Renal pelvis (tissue), 4 donors: Measurements from ENCODE around the gene ZBTB46. TPM values are rescaled to one million over a fixed set of nuclear protein-coding genes. Genes with fewer than 3 reads are reported as not detected.
A peak's percentile ranks its signal among the peaks of the same experiment; 100 is the strongest.

Experiments used
- DNase-seq: peaks from one replicate; pipeline ENCODE4 v3.0.0-alpha.2; 2013
- polyA plus RNA-seq, 3 donors: library from polyadenylated mRNA; unstranded; fragments of 120-200 nt; gene quantifications; one replicate each; pipeline ENCODE4 v1.2.1, GENCODE V29; 2013; ENCODE audit not compliant: insufficient read length in 3 of 3

The ZBTB46 gene
- polyA plus RNA-seq, 3 donors: 16.8 to 23.5 (median 19.5) TPM

- peak; percentile 81 for DNase-seq
These were observed 15.2 kb upstream of the ZBTB46 start for GRCh38 chr20:63846128-63846771.

DNA sequence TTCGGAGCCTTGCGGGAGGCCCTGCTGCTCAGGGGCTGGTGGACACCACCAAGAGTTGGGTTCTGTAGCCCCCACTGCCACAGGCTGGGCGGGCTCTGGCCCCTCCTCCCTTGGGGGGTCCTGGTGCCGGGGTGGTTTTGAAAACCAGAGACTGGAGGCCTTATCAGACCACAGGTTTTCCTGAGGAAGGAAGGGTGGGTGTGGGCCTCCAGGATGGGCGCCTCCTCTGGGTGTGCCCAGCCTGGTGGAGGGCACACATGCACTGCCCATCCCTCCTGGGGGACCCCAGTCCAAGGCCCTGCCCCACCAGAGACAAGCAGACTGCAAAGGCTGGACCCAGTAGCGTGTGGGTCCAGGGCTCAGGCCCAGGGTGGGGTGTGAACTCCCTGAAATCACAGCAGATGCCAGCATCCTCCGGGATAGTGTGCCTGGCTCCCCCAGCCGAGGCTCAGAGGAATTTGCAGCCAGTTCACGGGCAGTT, 13.5 kb upstream of the ZBTB46 start:
- DNase-seq: no peak

DNA sequence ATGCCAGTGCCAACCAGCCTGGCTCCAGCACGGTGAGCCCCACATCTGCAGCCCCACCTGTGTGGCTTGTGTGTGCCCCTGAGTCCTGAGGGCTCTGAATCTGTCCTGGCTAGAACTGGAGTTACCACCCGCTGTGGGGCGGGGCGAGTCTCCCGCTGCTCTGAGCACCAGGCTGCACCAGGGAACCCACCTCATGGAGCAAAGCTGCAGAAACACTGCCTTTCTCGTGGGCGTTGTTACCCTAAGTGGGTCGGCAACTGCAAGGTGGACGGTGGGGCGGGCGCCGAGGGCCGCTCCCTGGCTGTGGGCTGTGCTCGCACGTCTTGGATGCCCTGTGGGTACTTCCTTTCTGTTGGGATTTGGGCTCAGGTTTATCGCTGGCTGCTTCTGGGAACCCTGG, 12.7 kb upstream of the ZBTB46 start:
- no peak for DNase-seq

GRCh38 chr20:63843222-63843621, 12.2 kb upstream of the ZBTB46 start:
- no peak for DNase-seq

- no peak for DNase-seq
These were observed 11.2 kb upstream of the ZBTB46 start for GRCh38 chr20:63842258-63842657.

GRCh38 chr20:63840405-63840828, 9.4 kb upstream of the ZBTB46 start:
- DNase-seq: no peak

- DNase-seq: no peak
These were observed 8.6 kb upstream of the ZBTB46 start for GRCh38 chr20:63839620-63840019.

DNA sequence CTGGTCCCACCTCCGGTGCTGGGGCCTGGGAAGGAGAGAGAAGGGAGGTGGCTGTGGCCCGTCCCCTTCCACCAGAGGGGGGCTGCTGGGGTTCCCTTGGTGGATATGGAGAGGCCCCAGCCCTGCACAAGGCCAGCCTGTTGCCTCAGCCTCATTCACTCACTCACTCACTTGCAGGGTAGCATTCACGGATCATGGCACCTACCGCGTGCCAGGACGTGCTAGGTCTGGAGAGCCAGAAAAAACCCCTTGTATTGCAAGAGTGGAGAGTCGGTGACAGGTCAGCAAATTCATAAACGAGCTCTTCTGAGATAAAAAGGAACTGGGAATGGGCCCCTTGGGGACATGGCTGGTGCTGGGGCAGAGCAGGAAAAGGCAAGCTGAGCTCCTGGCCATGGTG, 6.4 kb upstream of the ZBTB46 start:
- no peak for DNase-seq

DNA sequence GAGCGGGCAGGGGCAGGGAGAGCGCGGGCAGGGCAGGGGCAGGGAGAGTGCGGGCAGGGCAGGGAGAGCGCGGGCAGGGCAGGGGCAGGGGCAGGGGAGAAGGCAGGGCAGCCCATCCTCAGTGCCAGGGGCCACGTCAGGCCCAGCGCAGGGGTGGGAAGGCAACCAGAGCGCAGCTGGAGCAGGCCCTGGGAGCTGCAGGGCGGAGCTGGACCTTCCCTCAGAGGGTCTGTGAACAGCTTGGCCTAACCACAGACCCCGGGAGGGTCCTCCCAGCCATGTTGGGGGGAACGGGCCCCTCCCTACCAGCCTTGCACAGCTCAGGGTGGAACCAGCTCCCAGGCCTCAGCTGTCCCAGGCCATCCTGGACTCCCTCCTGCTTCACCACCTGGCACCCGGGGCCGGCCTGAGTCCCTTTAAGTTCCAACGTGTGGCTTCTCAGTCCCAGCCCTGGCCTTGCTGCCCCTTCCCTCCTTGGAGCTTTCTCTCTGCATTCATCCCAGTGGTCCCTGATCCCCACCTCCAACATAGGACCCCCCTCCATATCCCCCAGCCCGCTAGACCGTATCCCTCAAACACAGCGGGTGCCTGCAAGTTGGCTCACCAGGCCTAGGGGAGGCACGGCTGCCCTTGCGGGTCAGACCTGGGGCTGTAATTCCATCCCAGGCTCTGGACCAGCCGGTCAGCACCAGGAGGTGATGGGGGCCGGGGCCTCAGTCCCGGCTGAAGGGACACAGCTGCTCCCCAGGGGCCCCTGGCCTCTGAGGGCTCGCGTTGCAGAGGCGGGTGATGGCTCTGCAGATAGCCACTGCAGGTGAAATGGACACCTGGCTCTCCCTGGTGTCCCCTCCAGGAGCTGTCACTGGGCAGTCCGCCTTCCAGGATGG, 5.6 kb upstream of the ZBTB46 start:
- DNase-seq: no peak

DNA sequence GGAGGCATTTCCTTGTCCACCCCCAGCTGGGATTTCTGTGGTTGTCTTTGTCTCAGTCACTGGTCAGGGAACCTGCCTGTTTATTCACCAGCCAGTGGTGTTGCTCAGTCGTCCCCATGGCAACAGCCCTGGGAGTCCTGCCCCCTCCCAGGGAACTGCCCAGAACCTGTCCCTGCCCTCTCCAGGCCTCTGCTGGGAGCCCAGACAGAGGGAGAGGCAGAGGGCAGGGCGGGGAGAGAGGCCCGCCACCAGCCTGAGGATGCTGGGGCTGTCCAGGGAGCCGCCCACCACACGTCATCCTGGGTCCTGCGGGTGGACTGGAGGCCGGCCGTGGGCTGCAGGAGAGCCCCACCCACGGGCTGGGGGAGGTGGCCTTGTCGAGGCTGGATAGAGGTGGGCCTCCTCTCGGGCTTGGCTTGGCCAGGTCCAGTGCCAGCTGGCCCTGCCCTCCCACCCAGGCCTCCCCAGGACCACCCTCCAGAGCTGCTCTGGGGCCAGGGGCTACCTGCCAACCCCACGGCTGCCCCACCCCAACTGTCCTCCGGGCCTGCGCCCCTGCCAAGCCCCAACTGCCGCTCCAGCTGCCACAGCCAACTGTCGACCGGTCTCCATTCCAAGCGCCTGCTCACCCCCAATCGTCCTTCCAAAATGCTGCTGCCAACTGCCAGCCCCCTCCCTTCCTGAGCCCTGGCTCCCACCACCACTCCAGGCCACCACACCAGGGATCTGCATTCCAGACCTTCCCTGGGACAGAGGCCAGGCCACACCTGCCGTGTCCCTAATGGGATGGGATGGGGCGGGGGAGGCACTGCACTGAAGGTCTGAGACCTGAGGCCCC, 4.2 kb upstream of the ZBTB46 start:
- DNase-seq: peak; percentile 92

DNA sequence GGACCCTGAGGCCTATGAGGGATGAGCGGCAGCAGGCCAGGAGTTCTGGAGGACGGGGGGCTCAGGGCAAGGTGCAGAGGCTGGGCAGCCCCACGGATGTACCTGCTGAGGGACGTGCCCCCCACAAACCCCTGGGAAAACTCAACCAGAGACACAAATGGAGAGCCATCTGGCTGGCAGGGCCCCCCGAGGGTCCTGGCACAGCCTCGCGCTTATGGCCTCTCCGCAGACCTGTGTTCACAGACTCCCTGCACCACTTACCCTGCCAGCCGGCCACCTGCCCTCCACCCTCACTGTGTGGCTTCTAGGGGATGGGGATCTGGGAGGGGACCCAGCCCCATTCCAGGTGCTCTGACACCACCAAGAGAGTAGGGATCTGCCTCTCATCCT, 3.4 kb upstream of the ZBTB46 start:
- DNase-seq: no peak

DNA sequence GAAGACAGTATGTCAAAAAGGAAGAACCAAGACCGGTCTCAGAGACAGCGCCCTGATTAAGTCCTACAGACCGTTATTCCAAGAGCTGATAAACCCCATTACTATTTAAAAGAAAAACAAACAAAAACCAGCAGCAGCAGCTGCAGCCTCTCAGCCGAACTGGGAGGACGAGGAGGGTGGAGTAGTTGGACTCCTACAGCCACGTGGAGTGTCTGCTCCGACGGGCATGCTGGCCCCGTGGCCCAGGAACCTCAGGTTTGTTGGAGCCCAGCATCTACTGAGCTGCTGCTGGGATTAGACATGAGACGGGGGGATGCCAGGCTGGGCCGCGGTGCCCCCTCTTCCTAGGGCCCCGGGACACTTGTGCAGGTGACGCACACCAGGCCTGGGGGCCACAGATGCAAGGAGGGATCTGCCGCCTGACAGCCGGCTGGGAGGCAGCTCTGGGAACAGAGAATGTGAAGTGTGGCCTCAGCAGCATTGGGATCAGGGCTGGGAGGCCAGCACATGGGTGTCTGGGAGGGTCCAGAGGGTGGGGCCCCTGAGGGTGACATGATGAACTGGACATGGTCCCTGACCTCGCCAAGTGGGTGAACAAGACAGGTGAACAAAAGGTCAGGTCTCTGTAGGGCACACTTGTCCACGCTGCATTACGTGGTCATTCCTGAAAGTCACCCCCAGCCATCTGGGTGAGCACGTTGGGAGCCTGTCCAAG, 2.9 kb upstream of the ZBTB46 start:
- no peak for DNase-seq

DNA sequence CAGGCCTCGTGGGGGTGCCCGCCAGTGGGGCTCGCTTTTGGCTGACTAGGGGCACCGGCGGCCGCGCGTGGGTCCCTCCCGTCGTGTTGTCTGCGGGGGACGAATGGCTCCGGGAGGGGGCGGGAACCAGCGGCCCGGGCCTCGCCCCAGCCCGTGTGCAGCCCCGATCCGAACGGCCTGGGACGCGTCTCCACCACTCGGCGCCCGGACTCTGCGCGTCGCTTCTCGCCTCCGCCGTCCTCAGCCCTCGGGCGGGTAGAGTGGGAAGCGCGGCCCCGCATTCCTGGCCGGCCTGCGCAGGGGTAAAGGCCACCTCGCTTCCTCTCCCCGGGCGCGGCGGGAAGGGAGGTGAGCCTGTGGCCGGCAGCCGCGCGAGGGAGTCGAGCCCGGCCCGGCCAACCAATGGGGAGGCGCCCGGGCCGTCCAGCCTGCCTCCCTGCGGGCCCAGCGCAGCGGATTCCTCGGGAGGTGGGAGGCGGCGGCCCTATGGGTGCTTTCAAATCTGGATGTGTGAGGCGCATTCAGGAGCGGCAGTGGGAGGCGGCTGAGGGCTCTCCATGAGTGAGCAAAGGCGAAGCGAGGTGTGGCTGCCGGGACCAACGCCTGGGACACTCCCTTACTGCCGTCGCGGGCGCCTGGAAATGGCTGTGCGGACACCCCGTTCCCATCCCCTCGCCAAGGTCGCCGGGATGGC, 1.1 kb upstream of the ZBTB46 start:
- no peak for DNase-seq

DNA sequence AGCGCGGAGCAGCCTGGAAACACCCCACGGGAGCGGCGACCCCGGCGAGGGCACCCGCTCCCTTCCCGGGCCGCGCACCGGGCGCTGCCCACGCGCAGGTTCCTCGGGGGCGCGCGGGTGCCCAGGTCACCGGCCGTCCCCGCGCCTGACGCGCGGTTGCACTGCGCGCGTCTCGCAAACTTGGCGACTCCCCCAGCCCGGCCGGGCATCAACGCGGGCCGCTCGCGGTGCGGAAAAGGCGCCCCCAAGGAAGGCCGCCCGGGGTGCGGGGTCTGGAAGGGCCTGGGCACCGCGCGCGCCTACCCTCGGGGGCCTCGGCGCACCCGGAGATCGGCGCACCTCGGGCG, 555 bp upstream of the ZBTB46 start:
- no peak for DNase-seq

DNA sequence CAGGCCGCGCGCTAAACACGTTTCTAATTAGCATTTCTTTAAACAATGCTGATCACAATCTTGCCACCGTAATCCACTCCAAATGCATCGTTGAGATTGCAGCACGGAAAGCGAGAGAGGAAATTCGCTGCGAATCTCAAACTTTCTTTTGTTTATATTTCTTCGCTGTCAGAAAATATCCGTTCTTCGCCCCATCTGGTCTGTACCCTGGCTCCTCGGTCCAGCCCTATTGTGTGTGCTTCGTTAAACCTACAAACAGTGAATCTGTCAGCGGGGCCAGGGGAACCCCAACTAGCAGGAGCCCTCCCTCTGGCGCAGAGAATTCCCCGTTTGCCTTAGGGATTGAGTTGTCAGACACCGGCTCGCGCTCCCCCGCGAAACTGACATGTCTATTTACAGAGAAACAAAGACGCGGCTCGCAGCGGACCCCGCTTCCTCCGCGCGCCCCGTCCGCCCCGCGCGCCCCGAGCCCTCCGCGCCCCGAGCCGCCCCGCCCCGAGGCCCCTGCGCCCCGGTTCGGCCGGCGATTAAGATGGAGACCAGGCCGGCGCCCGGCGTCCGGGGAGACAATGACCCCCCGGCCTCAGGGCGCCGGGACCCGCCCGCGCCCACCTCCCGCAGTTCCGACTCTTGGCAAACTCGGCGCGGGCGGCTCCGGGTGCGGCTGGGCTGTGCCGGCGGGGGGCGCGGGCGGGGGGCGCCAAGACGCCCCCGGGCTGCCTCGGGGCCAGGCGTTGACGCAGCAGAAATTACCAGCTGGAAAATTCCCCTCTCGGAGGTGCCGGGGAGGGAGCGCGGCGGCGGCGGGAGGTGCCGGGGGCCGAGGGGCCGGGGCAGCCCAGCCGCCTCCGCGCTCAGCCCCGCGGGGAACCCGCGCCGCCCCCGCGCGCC, 874 bp downstream of the ZBTB46 start:
- no peak for DNase-seq

DNA sequence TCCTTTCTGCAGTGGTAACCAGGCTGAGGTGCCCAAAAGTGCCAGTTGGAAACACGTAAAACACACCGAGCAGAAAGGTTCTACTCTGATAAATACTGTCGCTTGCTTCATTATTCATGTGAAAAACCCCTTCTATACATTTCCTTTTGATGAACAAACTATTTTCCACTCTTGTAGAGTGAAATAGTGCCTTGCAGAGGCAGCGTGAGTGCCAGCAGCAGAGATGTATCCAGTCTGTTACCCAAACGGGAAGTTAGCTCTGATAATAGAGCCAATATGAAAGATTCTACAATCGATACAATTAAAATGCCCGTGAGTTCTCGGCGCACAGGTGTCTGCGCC, 1.5 kb downstream of the ZBTB46 start:
- no peak for DNase-seq

GRCh38 chr20:63828951-63829350, 2.1 kb downstream of the ZBTB46 start:
- no peak for DNase-seq

- no peak for DNase-seq
These were observed 2.5 kb downstream of the ZBTB46 start for GRCh38 chr20:63828545-63828944.

DNA sequence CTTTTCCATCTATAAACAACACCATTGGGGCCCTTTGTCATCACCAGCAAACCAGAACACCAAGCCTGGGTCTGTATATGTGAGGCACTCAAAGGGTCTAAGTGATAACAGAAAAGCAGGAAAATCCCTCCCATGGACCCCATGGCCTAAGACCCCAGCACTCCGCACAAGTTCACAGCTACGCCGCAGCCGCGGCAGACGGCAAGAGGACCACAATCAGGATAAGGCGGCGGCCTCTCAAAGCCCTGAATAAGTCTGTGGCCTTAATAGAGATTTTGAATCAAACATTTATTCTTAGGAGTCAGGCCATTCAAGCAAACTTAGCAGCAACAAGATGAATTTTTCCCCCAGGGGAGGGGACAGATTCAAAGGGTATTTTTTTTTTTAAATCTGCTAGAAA, 2.9 kb downstream of the ZBTB46 start:
- DNase-seq: no peak

GRCh38 chr20:63826753-63827152, 4.3 kb downstream of the ZBTB46 start:
- no peak for DNase-seq
